SW 1271 (cell line): ENCODE results near the gene EPHX1.
"Not testable (repeated sequence)": the region's sequence is repeated elsewhere in the genome, so short reads cannot be mapped to it uniquely, and the experiment has no call there.

Source experiments
- DNase-seq, 2 experiments: peaks; one replicate each; lab custom pipeline; 2025; lab: John Stamatoyannopoulos, UW

Gene EPHX1

GRCh38 chr1:225816643-225817538, 7.0 kb downstream of the EPHX1 start:
- no peak for DNase-seq

- DNase-seq = no peak
Observed at GRCh38 chr1:225817611-225818061, 7.7 kb downstream of the EPHX1 start.

- no peak for DNase-seq
Observed at GRCh38 chr1:225818229-225818628, 8.3 kb downstream of the EPHX1 start.

- no peak for DNase-seq
Observed at GRCh38 chr1:225819346-225820192, 9.6 kb downstream of the EPHX1 start.

- DNase-seq = no peak
Observed at GRCh38 chr1:225820522-225821120, 10.7 kb downstream of the EPHX1 start.

- no peak for DNase-seq
Observed at GRCh38 chr1:225822655-225823403, 12.9 kb downstream of the EPHX1 start.

- DNase-seq = no peak
Observed at GRCh38 chr1:225823811-225824261, 13.9 kb downstream of the EPHX1 start.

- DNase-seq = no peak
Observed at GRCh38 chr1:225824533-225824941, 14.6 kb downstream of the EPHX1 start.

- DNase-seq = no peak
Observed at GRCh38 chr1:225825078-225825477, 15.2 kb downstream of the EPHX1 start.

GRCh38 chr1:225825607-225826007, 15.7 kb downstream of the EPHX1 start:
- DNase-seq = no peak

- no peak for DNase-seq
Observed at GRCh38 chr1:225827076-225827475, 17.2 kb downstream of the EPHX1 start.

GRCh38 chr1:225828706-225829345, 18.9 kb downstream of the EPHX1 start:
- DNase-seq = no peak

GRCh38 chr1:225830841-225831240, 20.9 kb downstream of the EPHX1 start:
- DNase-seq = no peak

- DNase-seq = no peak
Observed at GRCh38 chr1:225834417-225835329, 24.7 kb downstream of the EPHX1 start.

- DNase-seq = no peak
Observed at GRCh38 chr1:225835856-225836255, 25.9 kb downstream of the EPHX1 start.

- not testable (repeated sequence) for DNase-seq
Observed at GRCh38 chr1:225836296-225836695, 26.4 kb downstream of the EPHX1 start.

- DNase-seq = no peak
Observed at GRCh38 chr1:225838793-225839192, 28.9 kb downstream of the EPHX1 start.

- DNase-seq = no peak
Observed at GRCh38 chr1:225840223-225840610, 30.3 kb downstream of the EPHX1 start.

GRCh38 chr1:225840713-225841112, 30.8 kb downstream of the EPHX1 start:
- DNase-seq = no peak

GRCh38 chr1:225842074-225842473, 32.1 kb downstream of the EPHX1 start:
- DNase-seq = no peak
